ENCODE data around the gene TUBA4B.
"Not testable (repeated sequence)": the region's sequence is repeated elsewhere in the genome, so short reads cannot be mapped to it uniquely, and the experiment has no call there.

The TUBA4B gene

GRCh38 chr2:219277703-219278654 lies 24.9 kb downstream of the TUBA4B start:
- DNase-seq: peak; percentile 80 to 81

- DNase-seq: no peak
Observed at GRCh38 chr2:219278655-219279150, 25.7 kb downstream of the TUBA4B start.

- DNase-seq: peak; percentile 99
Observed at GRCh38 chr2:219279151-219279915, 26.3 kb downstream of the TUBA4B start, which contains the start of gene DNAJB2. DNAJB2 (plus strand) TSS chr2:219279366; CDS start chr2:219279834, 468 bp downstream.

GRCh38 chr2:219279916-219280516 lies 27.0 kb downstream of the TUBA4B start:
- DNase-seq: no peak

GRCh38 chr2:219280651-219281050 lies 27.6 kb downstream of the TUBA4B start:
- no peak for DNase-seq

- DNase-seq: no peak
Observed at GRCh38 chr2:219281588-219281987, 28.5 kb downstream of the TUBA4B start.

GRCh38 chr2:219282375-219282774 lies 29.3 kb downstream of the TUBA4B start:
- DNase-seq: no peak

GRCh38 chr2:219282943-219283581 lies 30.0 kb downstream of the TUBA4B start:
- DNase-seq: no peak

GRCh38 chr2:219284501-219285372 lies 31.7 kb downstream of the TUBA4B start:
- no peak for DNase-seq

- no peak for DNase-seq
Observed at GRCh38 chr2:219285373-219285735, 32.3 kb downstream of the TUBA4B start.

- DNase-seq: no peak
Observed at GRCh38 chr2:219285894-219286425, 32.9 kb downstream of the TUBA4B start.

- no peak for DNase-seq
Observed at GRCh38 chr2:219286436-219287115, 33.5 kb downstream of the TUBA4B start.

GRCh38 chr2:219287116-219287440 lies 34.0 kb downstream of the TUBA4B start:
- not testable (repeated sequence) for DNase-seq

GRCh38 chr2:219287580-219288265 lies 34.7 kb downstream of the TUBA4B start:
- DNase-seq: no peak

- DNase-seq: no peak
Observed at GRCh38 chr2:219289195-219289536, 36.1 kb downstream of the TUBA4B start.

- no peak for DNase-seq
Observed at GRCh38 chr2:219289537-219290361, 36.7 kb downstream of the TUBA4B start.

- DNase-seq: no peak
Observed at GRCh38 chr2:219290381-219291171, 37.5 kb downstream of the TUBA4B start.

GRCh38 chr2:219291394-219291793 lies 38.4 kb downstream of the TUBA4B start:
- DNase-seq: no peak

All from CD4-positive, alpha-beta T cell treated with Interleukin-4 for 1 hour (primary cell).